Mucosa of rectum (tissue), 2 donors: ENCODE measurements around the gene CNNM4.
"Not testable (repeated sequence)": the region's sequence is repeated elsewhere in the genome, so short reads cannot be mapped to it uniquely, and the experiment has no call there.

Experiments
- H3K27ac ChIP-seq, 2 donors: one replicate each; pipeline ENCODE4 v1.7.0; 2013; ENCODE audit warnings: inconsistent platforms in 2 of 2, low read depth in 2 of 2, low read length in 2 of 2
- H3K27me3 ChIP-seq, 2 donors: one replicate each; pipeline ENCODE4 v1.7.0; 2013; ENCODE audit warnings: low read length in 2 of 2; ENCODE audit not compliant: control insufficient read depth in 2 of 2, insufficient read depth in 2 of 2
- H3K36me3 ChIP-seq, 2 donors: one replicate each; pipeline ENCODE4 v1.7.0; 2013; ENCODE audit warnings: low read length in 2 of 2; ENCODE audit not compliant: control insufficient read depth in 2 of 2, insufficient read depth in 2 of 2
- H3K4me1 ChIP-seq, 2 donors: one replicate each; pipeline ENCODE4 v1.7.0; 2013; ENCODE audit warnings: low read length in 2 of 2, mild to moderate bottlenecking in 1 of 2; ENCODE audit not compliant: control insufficient read depth in 2 of 2, insufficient read depth in 2 of 2
- H3K4me3 ChIP-seq, 2 donors: one replicate each; pipeline ENCODE4 v1.7.0; 2013; ENCODE audit warnings: low read length in 2 of 2
- H3K9ac ChIP-seq, 2 donors: one replicate each; pipeline ENCODE4 v1.7.0; 2013; ENCODE audit warnings: low read length in 2 of 2, low read depth in 1 of 2, mild to moderate bottlenecking in 1 of 2
- H3K9me3 ChIP-seq, 2 donors: one replicate each; pipeline ENCODE4 v1.7.0; 2013; ENCODE audit warnings: low read length in 2 of 2; ENCODE audit not compliant: control insufficient read depth in 2 of 2
- donor health status: healthy.
- donor health status: Normal muscosa, but diverticular disease.

CNNM4 gene

DNA sequence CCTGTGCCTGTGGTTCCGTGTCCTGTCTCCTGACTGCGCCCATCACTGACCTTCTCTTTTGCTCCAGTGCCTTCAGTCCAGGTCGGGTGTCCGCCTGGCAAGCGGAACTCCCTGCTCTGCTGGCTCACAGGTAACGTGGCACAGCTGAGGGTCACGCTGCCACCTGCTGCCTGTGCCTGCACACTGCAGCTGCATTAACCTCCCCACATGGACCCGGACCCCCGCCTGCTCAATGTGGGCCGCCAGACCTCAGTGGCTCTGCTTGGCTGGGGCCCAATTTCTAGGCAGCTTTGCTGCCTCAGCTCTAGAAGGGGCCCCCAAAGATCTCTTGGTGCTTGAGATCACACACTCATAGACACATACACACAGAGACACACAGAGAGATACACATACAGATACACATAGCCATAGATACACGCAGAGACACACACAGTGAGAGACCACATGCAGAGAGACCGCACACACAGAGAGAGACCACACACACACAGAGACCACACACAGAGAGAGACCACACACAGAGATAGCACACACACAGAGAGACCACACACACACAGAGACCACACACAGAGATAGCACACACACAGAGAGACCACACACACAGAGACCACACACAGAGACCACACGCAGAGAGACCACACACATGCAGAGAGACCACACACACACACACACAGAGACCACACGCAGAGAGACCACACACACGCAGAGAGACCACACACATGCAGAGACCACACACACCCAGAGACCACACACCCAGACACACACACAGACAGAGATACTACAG lies 40.5 kb downstream of the CNNM4 start:
- Histone ChIP-seq H3K9ac (peak overlapping the region; percentile 6 to 34), H3K4me1 (peaks cover 0 to 4% of the 10 kb centered on the region in 2 donors), H3K36me3 (peaks cover 44 to 53% of the 10 kb centered on the region in 2 donors), H3K27me3 (no peaks in the 10 kb centered on the region), H3K27ac (peak overlapping the region in 1 of 2 donors; percentile 48), H3K4me3 (no peak overlapping the region), H3K9me3 (no peaks in the 10 kb centered on the region)

GRCh38 chr2:96801786-96802595 lies 41.3 kb downstream of the CNNM4 start:
- H3K27ac ChIP-seq, result peak overlapping the region in 1 of 2 donors; percentile 12
- H3K4me1 ChIP-seq, result peaks cover 4% of the 10 kb centered on the region in 2 donors
- no peak overlapping the region for H3K4me3 ChIP-seq
- H3K9ac ChIP-seq, result no peak overlapping the region
- H3K9me3 ChIP-seq, result no peaks in the 10 kb centered on the region
- H3K36me3 ChIP-seq, result peaks cover 44 to 57% of the 10 kb centered on the region in 2 donors
- H3K27me3 ChIP-seq, result no peaks in the 10 kb centered on the region

DNA sequence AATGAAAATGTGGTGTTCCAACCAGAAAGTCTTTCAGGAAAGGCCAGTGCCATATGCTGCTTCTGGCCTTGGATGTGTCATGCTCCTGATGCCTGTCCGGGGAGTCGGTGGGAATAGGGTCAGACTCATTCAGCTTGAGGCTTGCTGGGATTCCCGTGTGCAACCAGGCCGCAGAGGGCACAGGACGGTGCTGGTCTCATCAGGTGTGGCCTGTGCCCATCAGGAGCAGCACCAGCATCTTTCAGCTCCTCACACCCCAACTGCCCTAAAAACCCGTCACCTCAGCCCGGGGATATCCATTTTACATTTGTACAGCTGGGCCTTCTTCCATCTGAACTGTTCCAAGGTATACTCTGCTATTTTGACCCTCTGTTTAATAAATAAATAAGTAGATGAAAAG lies 42.0 kb downstream of the CNNM4 start:
- no peak overlapping the region for H3K4me3 ChIP-seq
- H3K9me3 ChIP-seq, result no peaks in the 10 kb centered on the region
- peak overlapping the region in 1 of 2 donors; percentile 23 for H3K27ac ChIP-seq
- no peaks in the 10 kb centered on the region for H3K27me3 ChIP-seq
- peaks cover 4% of the 10 kb centered on the region in 2 donors for H3K4me1 ChIP-seq
- H3K36me3 ChIP-seq, result peaks cover 38 to 54% of the 10 kb centered on the region in 2 donors
- no peak overlapping the region for H3K9ac ChIP-seq

DNA sequence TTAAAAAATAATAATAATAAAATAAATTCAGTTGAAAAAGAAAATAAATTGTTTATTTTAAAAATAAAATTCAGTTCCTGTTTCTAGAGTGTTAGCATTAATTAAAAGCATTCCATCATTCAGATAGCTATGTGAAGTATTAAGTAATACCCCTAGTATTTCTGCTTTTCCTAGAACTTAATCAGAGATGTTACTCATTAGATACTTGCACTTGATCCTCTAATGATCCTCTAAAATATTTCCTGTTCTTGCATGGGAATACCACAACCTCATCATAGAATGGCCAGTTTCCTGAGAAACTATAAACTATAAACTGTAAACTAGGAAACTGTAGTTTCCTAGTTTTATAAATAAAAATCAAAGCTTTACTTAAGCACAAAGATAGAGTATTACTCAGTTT lies 44.3 kb downstream of the CNNM4 start:
- Histone ChIP-seq H3K4me3 (no peak overlapping the region), H3K27me3 (no peaks in the 10 kb centered on the region), H3K9ac (no peak overlapping the region), H3K4me1 (peaks cover 4% of the 10 kb centered on the region in 2 donors), H3K9me3 (no peaks in the 10 kb centered on the region), H3K36me3 (peaks cover 36 to 48% of the 10 kb centered on the region in 2 donors), H3K27ac (no peak overlapping the region)

DNA sequence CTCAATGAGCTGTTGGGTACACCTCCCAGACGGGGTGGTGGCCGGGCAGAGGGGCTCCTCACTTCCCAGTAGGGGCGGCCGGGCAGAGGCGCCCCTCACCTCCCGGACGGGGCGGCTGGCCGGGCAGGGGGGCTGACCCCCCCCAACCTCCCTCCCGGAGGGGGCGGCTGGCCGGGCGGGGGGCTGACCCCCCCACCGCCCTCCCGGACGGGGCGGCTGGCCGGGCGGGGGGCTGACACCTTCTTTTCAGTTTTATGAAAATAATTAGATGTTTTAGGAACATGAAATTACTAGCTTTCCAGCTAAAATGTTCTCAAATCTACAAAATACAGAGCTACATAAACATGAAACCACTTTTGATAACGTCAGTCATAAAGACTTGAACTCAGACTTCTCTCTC lies 45.2 kb downstream of the CNNM4 start:
- H3K27ac ChIP-seq, H3K9me3 ChIP-seq, H3K4me1 ChIP-seq, H3K9ac ChIP-seq, H3K4me3 ChIP-seq, H3K27me3 ChIP-seq: not testable (repeated sequence)
- peaks cover 44 to 49% of the 10 kb centered on the region in 2 donors for H3K36me3 ChIP-seq

DNA sequence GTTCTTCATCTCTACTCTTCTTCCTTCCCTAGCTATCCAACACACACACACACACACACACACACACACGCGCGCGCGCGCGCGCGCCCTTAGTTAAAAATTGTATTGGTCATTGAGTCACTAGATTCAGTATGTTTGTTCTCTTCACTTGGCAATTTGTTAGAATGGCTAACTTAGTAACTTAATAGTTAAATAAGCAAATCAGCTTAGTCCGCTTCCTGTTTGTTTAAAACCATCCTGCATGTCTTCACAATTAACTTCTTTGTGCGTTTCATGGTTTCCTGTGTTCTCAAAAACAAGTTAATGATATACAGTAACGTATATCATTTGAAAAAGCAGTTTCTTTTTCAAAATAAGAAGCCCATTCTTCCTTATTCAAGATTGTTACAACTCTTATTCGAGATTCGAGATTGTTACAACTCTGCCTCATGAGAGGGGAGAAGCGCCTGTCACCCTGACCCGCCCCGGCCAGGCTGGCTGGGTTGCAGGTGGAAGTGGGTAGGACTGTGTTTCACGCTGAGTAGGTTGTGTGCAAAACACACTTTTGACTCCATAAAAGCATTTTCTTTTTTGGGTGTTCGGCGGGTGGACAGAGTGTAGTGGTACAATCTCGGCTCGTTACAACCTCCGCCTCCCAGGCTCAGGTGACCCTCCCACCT lies 45.9 kb downstream of the CNNM4 start:
- peak overlapping the region; percentile 15 to 33 for H3K4me3 ChIP-seq
- no peak overlapping the region for H3K9ac ChIP-seq
- peak overlapping the region; percentile 29 to 56 for H3K27ac ChIP-seq
- H3K27me3 ChIP-seq, result no peaks in the 10 kb centered on the region
- peaks cover 44 to 47% of the 10 kb centered on the region in 2 donors for H3K36me3 ChIP-seq
- H3K4me1 ChIP-seq, result peaks cover 0 to 4% of the 10 kb centered on the region in 2 donors
- H3K9me3 ChIP-seq, result no peaks in the 10 kb centered on the region

- Histone ChIP-seq H3K4me3 (no peak overlapping the region), H3K27ac (peak overlapping the region in 1 of 2 donors; percentile 56), H3K4me1 (peaks cover 0 to 4% of the 10 kb centered on the region in 2 donors), H3K9ac (no peak overlapping the region), H3K27me3 (no peaks in the 10 kb centered on the region), H3K36me3 (peaks cover 42 to 45% of the 10 kb centered on the region in 2 donors), H3K9me3 (no peaks in the 10 kb centered on the region)
Observed at GRCh38 chr2:96807127-96807471, 46.4 kb downstream of the CNNM4 start.

- Histone ChIP-seq H3K9ac (no peak overlapping the region), H3K27ac (no peak overlapping the region), H3K36me3 (peaks cover 41% of the 10 kb centered on the region in 2 donors), H3K9me3 (no peaks in the 10 kb centered on the region), H3K4me1 (peaks cover 3 to 4% of the 10 kb centered on the region in 2 donors), H3K27me3 (no peaks in the 10 kb centered on the region), H3K4me3 (no peak overlapping the region)
Observed at GRCh38 chr2:96808176-96808837, 47.6 kb downstream of the CNNM4 start.

GRCh38 chr2:96809216-96809882 lies 48.6 kb downstream of the CNNM4 start:
- Histone ChIP-seq H3K4me3 (no peak overlapping the region), H3K27me3 (no peaks in the 10 kb centered on the region), H3K27ac (no peak overlapping the region), H3K36me3 (peaks cover 41% of the 10 kb centered on the region in 2 donors), H3K9me3 (no peaks in the 10 kb centered on the region), H3K9ac (no peak overlapping the region), H3K4me1 (peaks cover 3 to 6% of the 10 kb centered on the region in 2 donors)
